Activated T-helper 9 cell treated with anti-CD3 and anti-CD28 coated beads, Interleukin-2, amount 50 U/mL, for 16 hours (primary cell): ENCODE measurements around the gene DVL1.
A peak's percentile ranks its signal among the peaks of the same experiment; 100 is the strongest.
"Not testable (repeated sequence)": the region's sequence is repeated elsewhere in the genome, so short reads cannot be mapped to it uniquely, and the experiment has no call there.

Experiments
- DNase-seq: peaks from one replicate; pipeline ENCODE4 v3.0.0-alpha.2; 2020; ENCODE audit warnings: low read depth

Gene DVL1

DNA sequence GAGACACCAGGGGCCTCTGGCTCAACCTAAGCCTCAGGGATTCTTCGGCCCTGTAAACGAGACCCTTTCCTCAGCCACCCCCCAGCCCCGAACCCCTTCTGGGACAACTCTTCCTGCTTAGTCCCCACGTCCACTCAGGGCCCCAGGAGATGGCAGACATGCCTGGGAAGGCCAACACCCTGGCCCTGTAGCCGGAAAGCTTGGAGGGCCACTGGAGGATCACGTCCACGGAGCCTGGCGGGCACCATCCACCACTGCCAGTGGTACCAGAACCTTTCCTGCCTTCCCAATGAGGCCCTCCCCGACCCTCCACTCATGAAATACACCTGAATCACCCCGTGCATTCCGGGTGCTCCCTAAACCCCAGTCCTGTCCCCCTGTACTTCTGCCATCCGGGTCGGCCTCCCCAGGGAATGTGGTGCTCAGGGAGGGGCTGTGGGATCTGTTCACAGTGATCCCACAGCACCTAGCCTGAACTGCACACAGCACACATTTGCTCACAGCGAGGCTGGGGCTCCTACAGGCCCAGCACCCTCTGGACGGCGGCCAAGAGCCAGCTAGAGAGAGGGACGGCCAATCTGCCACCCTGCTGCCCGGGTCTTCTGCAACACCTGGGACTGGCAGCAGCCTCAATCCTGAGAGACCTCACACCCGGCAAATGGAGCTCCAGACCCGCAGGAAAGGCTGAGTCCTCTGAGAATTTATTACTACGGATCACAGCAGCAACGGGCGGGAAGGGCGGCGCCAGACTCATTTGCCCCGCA lies 24.0 kb upstream of the DVL1 start:
- DNase-seq = no peak

DNA sequence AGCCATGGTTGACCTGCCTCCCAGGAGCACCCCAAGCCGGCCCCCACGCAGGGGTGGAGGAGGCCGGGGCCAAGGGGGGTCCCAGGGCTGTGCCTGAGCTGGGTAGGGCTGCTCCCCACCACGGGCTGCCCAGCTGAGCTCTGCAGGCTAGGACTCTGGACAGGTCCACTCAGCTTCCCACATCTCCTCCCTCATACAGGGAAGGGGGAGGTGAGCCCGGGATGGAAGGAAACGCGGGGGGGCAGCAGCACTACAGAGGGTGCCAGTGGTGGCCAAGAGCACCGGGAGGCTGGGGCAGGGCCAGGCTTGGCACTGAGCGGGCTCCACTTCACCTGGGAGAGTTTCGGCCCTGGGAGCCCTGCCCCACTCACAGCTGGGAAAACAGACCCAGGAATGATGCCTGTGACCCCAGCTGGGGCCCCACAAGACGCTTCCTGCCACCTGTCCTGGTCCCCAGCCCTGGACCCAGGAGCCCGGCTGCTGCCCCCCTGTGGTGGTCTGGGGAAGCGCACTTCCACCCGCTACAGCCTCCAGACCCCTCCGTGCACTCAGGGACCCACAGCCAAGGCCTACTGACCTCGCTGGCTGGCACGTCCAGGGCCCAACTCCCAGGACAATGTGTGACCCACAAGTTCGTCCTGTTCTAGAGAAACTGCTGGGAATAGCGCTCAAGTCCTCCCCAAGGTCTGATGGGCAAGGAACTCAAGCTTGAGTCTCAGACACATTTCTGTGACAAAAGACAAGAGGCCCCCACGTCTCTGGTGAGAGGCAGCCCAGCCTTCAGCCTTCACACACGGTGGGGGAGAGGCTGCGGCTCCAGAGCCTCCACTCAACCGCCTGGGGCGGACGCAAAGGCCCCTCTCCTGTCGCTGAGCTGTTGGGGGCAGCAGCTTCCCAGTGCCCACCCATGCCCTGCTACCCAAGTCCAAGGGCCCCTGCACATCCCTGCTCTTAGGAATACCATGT lies 22.8 kb upstream of the DVL1 start:
- peak; percentile 76 for DNase-seq

DNA sequence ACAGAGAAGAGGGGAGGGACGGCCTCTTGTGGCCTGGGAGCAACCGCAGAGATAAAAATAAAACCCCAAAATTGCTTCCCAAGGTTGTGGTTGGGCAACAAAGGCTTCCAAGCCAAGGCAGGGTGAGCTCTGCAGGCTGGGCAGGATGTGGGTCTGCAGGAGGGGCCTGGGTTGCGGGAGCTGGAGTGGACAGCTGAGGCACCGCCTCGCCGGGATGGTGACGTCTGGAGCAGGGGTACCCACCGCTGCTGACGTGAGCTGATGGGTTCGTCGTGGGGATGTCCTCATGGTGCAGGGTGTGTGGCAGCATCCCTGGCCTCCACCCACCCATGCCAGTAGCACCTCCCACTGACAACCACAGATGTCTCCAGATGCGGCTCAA lies 22.1 kb upstream of the DVL1 start:
- peak; percentile 38 for DNase-seq

DNA sequence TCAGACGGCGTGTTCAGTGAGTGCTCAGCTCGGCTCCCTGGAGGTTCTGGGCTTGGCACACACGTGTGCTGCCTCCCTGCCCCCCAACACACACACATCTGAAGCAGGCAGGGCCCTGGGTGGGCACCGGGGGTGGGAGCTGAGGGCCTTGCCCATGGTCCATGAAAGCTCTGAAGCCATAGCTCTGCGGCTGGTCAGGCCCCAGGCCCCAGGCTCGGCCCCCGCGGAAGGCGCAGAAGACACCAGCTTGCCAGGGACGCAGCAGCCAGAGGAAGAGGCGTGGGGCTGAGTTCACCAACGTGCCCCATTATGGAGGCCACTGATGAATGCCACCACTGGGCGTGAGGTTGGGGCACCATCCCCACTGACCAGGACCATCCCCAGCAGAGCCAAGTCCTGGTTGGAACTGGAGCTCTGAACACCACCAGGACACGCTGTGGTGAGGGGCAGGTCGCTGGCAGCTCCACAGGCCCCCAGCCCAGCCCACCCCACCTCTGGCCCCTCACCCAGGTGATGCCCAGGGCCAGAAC lies 21.6 kb upstream of the DVL1 start:
- no peak for DNase-seq

DNA sequence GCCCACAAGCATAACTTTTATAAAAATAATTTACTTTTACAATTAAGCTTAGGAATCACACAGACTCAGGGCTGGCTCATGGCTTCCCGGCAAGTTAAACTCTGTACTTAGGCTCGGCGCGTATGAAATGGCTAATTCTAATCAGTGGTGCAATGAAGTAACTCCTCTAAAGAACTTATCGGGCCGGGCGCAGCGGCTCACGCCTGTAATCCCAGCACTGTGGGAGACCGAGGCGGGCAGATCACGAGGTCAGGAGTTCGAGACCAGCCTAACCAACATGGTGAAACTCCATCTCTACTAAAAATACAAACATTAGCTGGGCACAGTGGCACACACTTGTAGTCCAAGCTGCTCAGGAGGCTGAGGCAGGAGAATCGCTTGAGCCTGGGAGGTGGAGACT lies 20.9 kb upstream of the DVL1 start:
- DNase-seq = not testable (repeated sequence)

DNA sequence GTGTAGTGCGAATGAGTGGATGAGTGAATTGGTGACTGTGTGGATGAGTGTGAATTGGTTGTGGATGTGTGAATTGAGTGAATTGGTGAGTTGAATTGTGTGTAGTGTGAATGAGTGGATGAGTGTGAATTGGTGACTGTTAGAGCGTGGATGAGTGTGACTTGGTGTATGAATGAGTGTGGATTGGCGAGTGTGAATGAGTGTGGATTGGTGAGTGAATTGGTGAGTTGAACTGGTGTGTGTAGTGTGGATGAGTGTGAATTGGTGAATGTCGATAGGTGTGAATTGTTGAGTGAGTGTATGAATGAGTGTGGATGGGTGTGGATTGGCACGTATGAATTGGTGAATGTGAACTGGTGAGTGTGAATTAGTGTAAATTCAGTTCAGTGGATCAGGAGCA lies 18.1 kb upstream of the DVL1 start:
- DNase-seq = no peak

DNA sequence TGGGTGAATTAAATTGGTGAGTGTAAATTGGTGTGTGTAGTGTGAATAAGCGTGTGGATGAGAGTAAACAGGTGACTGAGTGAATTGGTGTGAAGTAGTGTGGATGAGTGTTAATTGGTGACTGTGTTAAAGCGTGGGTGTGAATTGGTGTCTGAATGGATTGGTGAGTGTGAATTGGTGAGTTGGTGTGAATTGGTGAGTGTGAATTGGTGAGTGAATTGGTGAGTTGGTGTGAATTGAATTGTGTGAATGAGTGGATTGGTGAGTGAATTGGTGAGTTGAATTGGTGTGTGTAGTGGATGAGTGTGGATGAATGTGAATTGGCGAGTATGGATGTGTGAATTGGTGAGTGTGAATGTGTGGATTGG lies 17.5 kb upstream of the DVL1 start:
- no peak for DNase-seq

DNA sequence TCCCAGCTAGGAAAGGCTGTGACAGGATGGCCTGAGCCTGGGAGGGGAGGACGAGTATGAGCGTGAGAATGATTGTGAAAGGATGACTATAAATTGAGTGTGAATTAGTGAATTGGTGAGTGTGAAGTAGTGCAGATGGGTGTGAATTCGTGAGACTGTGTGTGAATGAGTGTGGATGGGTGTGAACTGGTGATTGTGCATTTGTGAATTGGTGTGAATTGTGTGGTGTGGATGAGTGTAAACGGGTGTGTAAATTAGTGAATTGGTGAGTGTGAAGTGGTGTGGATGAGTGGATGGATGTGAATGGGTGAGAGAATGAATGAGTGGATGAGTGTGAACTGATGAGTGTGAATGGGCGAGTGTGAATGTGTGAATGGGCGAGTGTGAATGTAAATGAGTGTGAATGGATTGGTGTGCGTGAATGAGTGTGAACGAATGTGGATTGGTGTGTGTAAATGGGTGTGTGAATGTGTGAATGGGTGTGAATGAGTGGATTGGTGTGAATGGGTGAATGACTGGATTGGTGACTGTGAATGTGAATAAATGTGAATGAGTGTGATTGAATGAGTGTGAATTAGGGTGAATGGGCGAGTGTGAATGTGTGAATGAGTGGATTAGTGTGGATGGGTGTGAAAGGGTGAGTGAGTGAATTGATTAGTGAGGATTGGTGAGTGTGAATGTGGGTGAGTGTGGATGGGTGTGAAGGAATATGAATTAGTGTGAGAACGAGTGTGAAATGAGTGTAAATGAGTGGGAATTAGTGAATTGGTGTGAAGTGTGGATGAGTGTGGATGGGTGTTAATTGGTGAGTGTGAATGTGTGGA lies 16.9 kb upstream of the DVL1 start:
- DNase-seq = no peak

DNA sequence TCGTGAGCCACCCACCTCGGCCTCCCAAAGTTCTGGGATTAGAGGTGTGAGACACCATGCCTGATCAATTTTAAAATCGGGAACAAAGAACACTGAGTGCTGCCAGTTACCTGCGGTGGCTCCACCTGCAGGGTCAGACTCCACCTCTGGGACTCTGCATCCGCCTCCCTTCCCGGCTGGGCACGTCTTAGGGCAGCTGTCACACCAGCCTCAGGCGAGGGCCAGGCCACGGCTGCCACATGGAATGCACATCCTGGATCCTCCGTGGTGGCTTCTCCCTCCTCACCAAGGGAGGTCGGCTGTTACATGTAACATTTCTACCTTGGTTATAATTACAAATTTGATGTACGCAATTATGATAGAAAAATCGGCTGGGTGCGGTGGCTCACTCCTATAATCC lies 15.0 kb upstream of the DVL1 start:
- no peak for DNase-seq

DNA sequence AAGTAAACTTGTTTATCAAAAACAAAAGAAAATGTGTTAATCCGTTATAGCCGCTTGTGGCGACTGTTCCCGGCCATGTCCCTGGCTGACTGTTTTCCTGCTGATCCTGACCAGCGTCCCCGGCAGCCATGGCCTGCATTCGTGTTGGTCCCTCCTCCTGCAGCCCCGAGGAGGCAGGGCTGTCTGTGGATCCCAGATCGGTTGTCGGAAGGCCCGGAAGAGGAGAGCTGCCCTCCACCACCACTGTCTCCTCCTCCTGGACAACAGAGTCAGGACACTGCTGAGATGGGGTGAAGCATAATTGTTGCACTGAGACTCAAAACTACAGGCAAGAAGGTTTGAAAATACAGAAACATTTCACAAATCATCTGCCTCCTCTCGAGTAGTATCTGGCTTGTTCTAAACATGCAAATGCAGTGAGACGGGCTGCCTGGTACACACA lies 12.8 kb upstream of the DVL1 start:
- no peak for DNase-seq

DNA sequence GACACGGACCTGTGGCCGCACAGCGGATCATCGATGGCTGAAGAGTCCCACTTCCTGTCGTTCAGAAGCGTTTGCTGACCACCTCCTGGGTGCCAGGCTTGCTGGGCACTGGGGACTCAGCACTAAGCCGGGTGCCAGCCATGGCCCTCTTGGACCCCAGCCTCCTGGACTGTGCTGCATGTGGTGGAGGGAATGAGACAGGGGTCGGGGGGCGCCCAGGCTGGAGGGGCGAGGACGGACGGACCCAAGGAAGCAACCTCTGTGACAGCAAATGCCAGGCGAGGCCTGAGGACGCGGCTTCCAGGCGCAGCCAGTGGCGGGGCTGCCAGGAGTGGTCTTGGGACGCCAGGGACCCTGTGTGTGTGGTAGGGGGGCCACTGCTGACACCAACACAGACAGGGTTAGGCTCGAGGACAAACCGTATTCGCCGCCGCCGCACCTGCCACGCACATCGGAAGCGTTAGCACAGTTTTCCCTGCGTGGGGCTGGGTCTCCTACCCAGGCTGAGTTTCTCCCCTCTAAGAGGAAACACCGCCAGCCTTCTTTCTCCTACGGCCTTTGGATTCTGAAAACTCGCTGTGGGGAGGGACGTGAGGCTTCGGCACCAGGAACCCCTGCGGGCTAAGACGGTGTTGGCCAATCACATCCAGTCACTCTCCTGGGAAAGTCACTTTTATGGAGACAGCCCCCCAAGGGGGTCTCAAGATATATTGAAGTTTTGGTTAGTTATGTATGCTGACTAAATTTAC lies 12.2 kb upstream of the DVL1 start:
- DNase-seq = no peak

DNA sequence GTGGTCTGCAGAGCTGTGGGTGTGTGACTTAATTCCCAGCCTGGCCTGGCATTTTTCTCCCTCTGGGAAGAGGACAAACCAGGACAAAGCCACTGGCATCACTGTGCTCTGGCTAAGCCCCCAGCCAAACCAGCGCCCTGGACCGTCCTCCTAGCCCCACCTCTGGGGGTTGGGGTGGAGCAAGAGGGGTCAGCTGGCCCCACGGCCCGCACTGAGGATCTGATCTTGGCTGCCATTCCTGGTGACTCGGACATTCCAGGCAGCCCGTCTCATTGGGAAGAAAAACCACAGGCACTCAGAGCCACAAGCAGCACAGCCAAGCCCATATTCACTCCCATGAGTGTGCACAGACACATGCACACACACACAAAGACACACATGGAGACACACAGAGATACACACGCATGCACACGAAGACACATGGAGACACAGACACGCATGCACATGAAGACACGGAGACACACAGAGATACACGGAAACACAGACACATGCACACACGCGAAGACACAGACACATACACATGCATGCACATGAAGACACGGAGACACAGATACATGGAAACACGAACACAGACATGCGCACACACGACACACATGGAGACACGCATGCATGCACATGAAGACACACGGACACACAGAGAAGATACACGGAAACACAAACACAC lies 11.4 kb upstream of the DVL1 start:
- DNase-seq = no peak

DNA sequence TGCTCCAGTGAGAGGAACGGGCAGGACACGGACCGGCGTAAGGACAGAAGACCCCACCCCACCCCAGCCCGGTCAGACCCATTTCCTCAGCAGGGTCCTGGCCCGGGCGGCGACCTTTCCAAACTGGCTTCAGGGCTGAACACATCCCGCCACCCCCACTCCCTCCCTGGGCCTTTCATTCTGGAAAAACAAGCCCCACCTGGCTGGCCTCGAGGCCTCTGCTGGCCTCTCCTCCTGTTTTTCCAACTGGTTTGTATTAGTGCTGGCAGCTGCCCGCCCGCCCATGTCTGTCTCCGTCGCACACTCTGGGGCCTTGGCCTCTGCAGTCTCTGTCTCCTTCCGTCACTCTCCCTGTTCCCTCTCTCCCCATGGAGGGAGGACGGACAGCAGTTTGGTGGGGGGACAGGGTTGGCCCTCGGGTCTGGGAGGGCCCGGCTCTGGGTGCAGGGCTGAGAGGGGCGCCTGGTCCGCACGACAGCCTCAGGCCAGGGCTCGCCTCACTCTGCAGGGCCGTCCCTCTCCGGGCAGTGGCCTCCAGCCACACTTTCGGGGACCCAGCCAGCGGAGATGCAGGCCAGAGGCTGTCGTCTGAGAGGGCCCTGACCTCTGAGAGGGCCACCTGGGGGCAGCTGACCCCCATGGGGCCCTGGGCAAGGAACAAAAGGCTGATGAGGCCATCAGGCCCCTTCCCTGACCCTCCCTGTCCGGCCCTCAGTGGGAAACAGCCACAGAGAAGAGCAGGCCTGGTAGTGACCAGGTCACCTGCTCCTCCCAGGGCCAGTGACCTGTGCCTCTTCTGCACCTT lies 10.6 kb upstream of the DVL1 start:
- no peak for DNase-seq

DNA sequence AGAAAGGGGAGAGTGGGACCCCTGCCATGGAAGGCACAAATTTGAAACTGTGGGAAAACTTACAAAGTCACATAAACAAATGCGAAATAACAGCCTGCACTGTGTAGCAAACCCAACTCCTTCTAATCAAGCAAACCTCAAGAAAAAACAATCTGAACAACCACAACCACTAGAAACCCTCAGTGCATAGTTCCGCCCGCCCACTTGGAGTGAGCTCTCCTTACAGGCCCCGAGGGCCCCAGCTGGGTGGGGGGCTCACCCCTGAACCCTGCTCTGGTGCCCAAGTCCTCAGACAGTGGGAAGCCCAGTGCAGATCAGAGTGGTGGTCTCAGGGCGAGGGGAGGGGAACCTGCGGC lies 10.1 kb upstream of the DVL1 start:
- DNase-seq = no peak

DNA sequence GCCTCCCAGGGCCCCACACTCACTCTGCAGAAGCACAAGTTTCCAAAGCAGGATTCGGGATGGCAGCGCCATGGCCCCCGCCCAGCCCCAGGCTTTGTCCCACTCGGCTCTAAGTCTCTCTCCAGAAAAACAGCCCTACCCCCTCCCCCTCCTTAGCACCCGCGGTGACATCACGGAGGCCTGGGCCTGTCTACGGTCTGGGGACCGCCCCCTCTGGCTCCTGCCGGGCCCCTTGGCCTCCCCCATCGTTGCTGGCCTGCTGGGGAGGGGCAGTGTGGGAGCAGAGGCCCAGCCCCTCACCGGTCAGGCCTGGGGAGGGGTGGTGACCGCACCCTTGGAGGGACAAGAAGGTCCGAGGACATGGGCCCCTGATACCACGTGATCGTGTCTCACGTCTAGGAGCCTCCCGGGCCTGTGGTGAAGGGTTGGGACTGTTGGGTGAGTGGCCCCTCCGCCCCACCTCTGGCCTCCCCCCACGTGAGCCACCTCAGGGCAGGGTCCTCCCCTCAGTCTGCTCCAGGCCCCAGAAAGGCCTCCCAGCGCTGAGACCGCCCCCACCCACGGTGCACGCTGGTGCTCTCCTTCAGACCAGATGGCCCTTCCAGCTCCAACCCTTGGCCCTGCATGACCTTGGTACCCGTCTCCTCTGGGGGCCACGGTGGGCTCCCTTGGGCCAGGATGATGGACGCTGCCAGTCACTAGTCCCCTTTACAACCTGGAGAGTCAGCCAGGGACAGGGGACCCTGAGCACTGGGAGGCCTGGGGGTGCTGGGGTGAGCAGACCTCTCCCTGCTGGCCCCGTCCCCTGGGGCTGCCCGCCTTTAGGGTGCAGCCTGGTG lies 9.4 kb upstream of the DVL1 start, which contains the start of gene MXRA8:
TSS of gene MXRA8 (minus strand) at position 123 of the 839 bp plus-strand sequence. CDS start at position 72, 51 bp downstream.
- DNase-seq = no peak

DNA sequence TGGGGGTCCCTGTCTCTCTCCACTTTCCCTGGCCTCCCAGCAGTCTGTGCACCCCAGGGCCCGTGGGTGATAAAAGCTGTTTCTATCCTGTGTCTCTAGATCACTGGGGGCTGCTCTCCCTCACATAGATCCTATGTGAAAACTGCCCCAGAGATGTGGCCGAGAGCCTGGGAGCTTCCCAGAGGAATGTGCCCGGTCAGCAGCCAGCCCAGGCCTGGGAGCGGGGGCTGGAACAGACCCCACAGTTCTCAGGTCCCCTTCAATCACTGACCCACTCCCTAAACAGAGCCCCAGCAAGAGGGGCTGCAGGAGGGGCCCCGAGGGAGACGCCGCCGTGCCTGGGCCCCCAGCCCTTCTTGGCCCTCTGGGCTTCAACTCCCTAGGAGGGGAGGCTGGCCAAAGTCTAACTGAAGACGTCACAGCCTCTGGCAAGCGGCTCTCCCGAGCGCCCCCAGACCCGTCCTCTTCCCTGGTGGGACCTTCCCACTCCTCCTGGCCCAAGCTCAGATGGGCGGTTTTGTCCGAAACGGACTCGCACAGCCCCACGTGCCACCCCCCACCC lies 8.7 kb upstream of the DVL1 start:
- no peak for DNase-seq

DNA sequence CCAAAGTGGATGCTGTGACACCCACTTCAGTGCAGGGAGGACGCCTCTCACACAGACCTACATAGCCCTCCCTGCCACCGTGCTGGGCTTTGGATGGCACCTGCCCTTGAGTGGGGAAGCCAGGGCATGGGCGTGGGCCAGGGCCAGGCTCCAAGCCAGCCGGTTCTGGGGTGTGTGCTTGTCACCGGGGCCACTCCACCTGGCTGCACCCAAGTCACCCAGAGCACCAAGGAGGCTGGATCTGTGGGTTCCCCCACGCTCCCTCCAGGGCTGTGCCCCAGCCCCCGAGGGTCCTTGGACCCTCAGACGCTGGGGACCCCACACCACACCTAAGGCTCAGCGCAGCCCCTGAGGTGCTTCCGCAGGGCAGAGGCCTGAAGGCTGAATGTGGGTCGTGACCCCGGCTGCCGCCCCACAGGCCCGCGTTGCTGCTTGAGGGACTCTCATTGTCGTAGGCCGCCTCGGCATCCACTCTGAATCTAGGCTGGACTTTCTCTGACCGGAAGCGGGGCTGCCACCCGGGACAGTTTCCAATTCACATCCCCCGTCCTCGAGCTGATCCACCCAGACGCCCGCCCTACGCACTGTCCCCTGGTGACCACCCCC lies 7.7 kb upstream of the DVL1 start:
- DNase-seq = no peak

DNA sequence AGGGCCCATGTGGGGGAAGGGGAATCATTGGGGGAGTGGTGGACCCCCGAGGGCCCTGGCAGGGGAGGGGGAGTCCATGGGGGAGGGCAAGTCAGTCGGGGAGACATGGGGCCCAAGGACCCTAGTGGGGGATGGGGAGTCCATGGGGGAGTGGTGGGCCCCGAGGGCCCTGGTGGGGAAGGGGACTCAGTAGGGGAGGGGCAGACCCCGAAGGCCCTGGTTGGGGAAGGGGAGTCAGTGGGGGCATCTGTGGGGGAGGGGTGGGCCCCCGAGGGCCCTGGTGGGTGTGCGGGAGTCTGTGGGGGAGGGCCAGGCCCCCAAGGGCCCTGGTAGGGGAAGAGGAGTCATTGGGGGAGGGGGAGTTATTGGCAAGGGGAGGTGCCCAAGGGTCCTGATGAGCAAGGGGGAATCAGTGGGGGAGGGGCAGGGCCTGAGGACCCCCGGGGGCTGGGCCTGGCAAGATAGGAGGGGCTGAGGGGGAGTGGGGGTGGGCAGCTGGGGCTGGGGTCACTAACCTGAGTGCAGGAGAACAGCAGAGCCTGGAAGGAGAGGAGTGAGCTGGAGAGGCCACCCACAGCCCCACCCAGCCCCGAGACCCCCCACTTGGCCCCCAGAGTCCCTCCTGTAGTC lies 7.1 kb upstream of the DVL1 start:
- DNase-seq = no peak
